Nephron (organoid): ENCODE results near the gene FBXL7.

Experiments used
- H3K27ac Mint-ChIP-seq, 3 experiments: 2 replicates each; pipeline ENCODE4 v1.8.0; 2020; ENCODE audit warnings: mixed read lengths in 3 of 3, mild to moderate bottlenecking in 2 of 3, moderate library complexity in 1 of 3
- H3K27me3 Mint-ChIP-seq: 2 replicates; pipeline ENCODE4 v1.8.0; 2021; ENCODE audit warnings: low read depth, mild to moderate bottlenecking, moderate library complexity, mixed read lengths
- H3K36me3 Mint-ChIP-seq: 2 replicates; pipeline ENCODE4 v1.8.0; 2020; ENCODE audit warnings: low read depth, mixed read lengths
- H3K4me1 Mint-ChIP-seq: 2 replicates; pipeline ENCODE4 v1.8.0; 2020; ENCODE audit warnings: mixed read lengths
- H3K4me3 Mint-ChIP-seq, 3 experiments: 2 replicates each; pipeline ENCODE4 v1.8.0; 2020; ENCODE audit warnings: mild to moderate bottlenecking in 3 of 3, mixed read lengths in 3 of 3, moderate library complexity in 2 of 3
- H3K9me3 Mint-ChIP-seq: 2 replicates; pipeline ENCODE4 v1.8.0; 2020; ENCODE audit warnings: mixed read lengths
- TF ChIP-seq, protein P1 (sequence below), 3 experiments: fragments of 200-600 bp; sonication (generic); IDR thresholded peaks; one replicate each; pipeline ENCODE4 v1.5.0; 2021; ENCODE audit warnings: antibody characterized with exemption in 3 of 3; ENCODE audit not compliant: unreplicated experiment in 3 of 3

Gene FBXL7

DNA sequence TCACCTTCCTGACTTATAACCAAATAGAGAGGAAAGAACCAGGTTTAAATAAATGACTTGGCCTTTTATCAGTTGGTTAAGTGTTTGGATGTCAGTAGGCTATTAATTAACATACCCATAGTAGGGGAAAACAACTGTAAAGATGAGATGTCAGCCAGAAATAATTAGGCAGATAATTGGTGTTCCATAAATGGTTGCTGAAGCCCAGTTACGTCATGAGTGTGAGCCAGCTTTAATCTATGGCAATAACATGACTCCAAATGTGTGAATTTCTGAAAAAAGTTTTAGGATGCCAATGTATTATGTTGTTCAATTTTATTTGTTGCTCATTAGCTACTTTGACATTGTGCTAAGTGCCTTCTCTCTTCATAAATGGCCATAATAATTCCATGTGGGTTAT, 180.5 kb downstream of the FBXL7 start:
- Mint-ChIP-seq H3K9me3 (no peaks in the 10 kb centered on the region), H3K4me3 (no peak overlapping the region), H3K36me3 (no peaks in the 10 kb centered on the region), H3K4me1 (peaks cover 59% of the 10 kb centered on the region), H3K27me3 (no peaks in the 10 kb centered on the region), H3K27ac (no peak overlapping the region)
- TF ChIP-seq, protein P1, sequence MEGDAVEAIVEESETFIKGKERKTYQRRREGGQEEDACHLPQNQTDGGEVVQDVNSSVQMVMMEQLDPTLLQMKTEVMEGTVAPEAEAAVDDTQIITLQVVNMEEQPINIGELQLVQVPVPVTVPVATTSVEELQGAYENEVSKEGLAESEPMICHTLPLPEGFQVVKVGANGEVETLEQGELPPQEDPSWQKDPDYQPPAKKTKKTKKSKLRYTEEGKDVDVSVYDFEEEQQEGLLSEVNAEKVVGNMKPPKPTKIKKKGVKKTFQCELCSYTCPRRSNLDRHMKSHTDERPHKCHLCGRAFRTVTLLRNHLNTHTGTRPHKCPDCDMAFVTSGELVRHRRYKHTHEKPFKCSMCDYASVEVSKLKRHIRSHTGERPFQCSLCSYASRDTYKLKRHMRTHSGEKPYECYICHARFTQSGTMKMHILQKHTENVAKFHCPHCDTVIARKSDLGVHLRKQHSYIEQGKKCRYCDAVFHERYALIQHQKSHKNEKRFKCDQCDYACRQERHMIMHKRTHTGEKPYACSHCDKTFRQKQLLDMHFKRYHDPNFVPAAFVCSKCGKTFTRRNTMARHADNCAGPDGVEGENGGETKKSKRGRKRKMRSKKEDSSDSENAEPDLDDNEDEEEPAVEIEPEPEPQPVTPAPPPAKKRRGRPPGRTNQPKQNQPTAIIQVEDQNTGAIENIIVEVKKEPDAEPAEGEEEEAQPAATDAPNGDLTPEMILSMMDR (IDR thresholded peaks at IDR 0.05; ENCODE audit: unreplicated experiment in 3 of 3), result no peak

DNA sequence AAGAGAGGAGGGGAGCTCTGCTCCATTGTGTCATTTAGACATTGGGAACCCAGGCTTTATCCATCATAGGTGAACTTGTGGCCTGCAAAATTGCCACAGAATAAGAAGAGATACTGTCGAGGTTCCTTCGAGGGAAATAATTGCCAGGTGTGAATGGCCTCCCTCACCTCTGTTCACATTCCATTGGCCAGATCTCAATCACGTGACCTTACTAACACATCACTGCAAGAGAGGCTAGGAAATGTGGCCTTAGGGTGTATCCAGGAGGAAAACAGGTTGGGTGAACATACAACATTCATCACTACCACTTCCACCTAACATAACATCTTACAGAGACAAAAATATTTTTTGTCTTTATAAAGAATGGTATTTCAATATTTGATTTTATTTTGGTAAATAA, 182.1 kb downstream of the FBXL7 start:
- H3K27ac Mint-ChIP-seq, result no peak overlapping the region
- H3K9me3 Mint-ChIP-seq, result no peaks in the 10 kb centered on the region
- no peak overlapping the region for H3K4me3 Mint-ChIP-seq
- TF ChIP-seq, protein P1 (IDR thresholded peaks at IDR 0.05; ENCODE audit: unreplicated experiment in 3 of 3), result no peak
- H3K27me3 Mint-ChIP-seq, result no peaks in the 10 kb centered on the region
- peaks cover 55% of the 10 kb centered on the region for H3K4me1 Mint-ChIP-seq
- no peaks in the 10 kb centered on the region for H3K36me3 Mint-ChIP-seq

DNA sequence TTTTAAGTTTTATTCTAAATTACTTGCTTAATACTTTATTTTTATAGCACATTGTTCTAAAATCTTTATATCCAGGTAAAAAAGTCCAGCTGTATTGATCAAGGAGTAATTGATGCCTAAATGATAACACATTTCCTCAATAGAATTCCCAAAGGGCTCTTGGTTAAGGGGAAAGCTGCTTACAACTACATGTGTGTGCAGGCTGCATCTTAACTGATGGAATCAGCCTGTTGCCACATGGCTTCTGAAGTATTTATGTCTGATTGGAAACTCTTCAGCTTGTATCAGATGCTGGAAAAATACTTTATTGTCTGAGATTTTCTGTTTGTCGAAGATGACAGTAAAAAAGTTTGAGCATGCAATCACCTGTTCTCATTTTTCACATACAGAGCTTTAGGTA, 182.6 kb downstream of the FBXL7 start:
- Mint-ChIP-seq H3K9me3 (no peaks in the 10 kb centered on the region), H3K4me3 (no peak overlapping the region), H3K27ac (peak overlapping the region in 1 of 3 experiments; percentile 69), H3K4me1 (peaks cover 51% of the 10 kb centered on the region), H3K27me3 (no peaks in the 10 kb centered on the region), H3K36me3 (no peaks in the 10 kb centered on the region)
- TF ChIP-seq, protein P1 (IDR thresholded peaks at IDR 0.05; ENCODE audit: unreplicated experiment in 3 of 3), result no peak

DNA sequence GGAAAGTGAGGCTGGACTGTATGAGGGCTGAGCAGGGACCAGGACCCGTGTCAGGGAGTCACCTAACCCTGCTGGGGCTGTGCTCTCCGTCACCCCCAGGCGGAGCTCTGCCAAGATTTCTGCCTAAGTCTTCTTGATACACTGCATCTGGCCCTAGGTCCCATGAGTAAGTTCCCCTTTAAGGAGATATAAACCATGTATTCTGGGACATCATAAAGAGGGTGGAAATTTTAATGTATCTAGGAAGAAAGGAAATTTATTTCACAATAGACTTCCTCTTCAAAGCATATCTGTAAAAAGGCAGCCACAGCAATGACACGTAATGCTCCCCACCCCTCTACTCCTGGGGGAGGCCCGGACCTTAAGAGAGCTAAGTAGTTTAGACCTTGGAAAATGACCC, 183.4 kb downstream of the FBXL7 start:
- H3K36me3 Mint-ChIP-seq, result no peaks in the 10 kb centered on the region
- no peaks in the 10 kb centered on the region for H3K27me3 Mint-ChIP-seq
- H3K4me1 Mint-ChIP-seq, result peaks cover 44% of the 10 kb centered on the region
- TF ChIP-seq, protein P1 (IDR thresholded peaks at IDR 0.05; ENCODE audit: unreplicated experiment in 3 of 3), result peak in 2 of 3 experiments; percentile 17 to 25
- H3K9me3 Mint-ChIP-seq, result no peaks in the 10 kb centered on the region
- H3K4me3 Mint-ChIP-seq, result no peak overlapping the region
- peak overlapping the region; percentile 48 to 84 (median 69) for H3K27ac Mint-ChIP-seq

DNA sequence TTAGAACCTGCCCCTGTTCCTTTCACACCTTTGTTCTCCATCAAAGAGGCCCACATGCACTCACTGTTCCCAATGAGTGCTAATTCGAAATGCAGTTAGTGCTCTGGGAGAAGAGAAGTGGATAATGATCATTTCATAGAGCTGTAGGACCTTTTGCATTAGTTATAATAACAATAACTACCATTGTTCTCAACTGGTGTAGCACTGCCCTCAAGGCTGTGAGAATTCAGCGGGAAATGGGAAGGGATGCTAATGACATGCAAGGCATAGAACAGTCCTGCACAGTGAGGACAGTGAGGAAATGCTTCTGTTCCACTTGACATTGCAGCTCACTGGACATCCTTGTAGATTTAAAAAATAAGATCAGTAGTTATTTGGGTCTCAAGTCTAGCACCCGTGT, 187.4 kb downstream of the FBXL7 start:
- peaks cover 47% of the 10 kb centered on the region for H3K4me1 Mint-ChIP-seq
- H3K9me3 Mint-ChIP-seq, result no peaks in the 10 kb centered on the region
- H3K4me3 Mint-ChIP-seq, result no peak overlapping the region
- TF ChIP-seq, protein P1 (IDR thresholded peaks at IDR 0.05; ENCODE audit: unreplicated experiment in 3 of 3), result no peak
- H3K36me3 Mint-ChIP-seq, result peaks cover 2% of the 10 kb centered on the region
- no peaks in the 10 kb centered on the region for H3K27me3 Mint-ChIP-seq
- H3K27ac Mint-ChIP-seq, result no peak overlapping the region

DNA sequence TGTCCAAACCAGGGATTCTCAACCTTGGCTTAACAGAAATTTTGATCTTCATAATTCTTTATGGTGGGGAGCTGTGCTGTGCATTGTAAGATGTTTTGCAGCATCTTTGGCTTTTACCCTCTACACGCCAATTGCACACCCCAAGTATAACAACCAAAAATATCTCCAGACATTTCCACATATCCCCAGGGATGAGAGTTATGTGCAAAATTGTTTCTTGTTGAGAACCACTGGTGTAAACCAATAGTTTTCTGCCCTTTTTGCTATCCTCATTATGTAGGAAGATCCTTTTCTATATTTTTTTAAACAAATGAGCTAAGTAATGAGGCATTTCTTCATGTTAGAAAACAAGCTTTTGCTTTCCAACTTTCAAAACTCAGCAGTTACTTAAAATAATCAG, 189.9 kb downstream of the FBXL7 start:
- TF ChIP-seq, protein P1 (IDR thresholded peaks at IDR 0.05; ENCODE audit: unreplicated experiment in 3 of 3), result no peak
- Mint-ChIP-seq H3K36me3 (peaks cover 4% of the 10 kb centered on the region), H3K4me1 (peaks cover 58% of the 10 kb centered on the region), H3K27ac (no peak overlapping the region), H3K4me3 (no peak overlapping the region), H3K9me3 (no peaks in the 10 kb centered on the region), H3K27me3 (no peaks in the 10 kb centered on the region)
